HUES6 (cell line): ENCODE results near the gene TRIM24.
A peak's percentile ranks its signal among the peaks of the same experiment; 100 is the strongest.
"Not testable (repeated sequence)": the region's sequence is repeated elsewhere in the genome, so short reads cannot be mapped to it uniquely, and the experiment has no call there.

Experiments
- H3K27ac ChIP-seq: 2 replicates; pipeline ENCODE4 v1.7.0; 2013; ENCODE audit warnings: low read depth, mild to moderate bottlenecking, low read length, inconsistent platforms
- H3K27me3 ChIP-seq: 2 replicates; pipeline ENCODE4 v1.6.1; 2013; ENCODE audit warnings: low read length; ENCODE audit not compliant: control insufficient read depth, insufficient read depth
- H3K36me3 ChIP-seq: 2 replicates; pipeline ENCODE4 v1.6.1; 2013; ENCODE audit warnings: low read length; ENCODE audit not compliant: control insufficient read depth, insufficient read depth
- H3K4me1 ChIP-seq: 2 replicates; pipeline ENCODE4 v1.6.1; 2013; ENCODE audit warnings: low read length; ENCODE audit not compliant: control insufficient read depth, insufficient read depth
- H3K4me3 ChIP-seq: 2 replicates; pipeline ENCODE4 v1.5.1; 2013; ENCODE audit warnings: low read depth, low read length
- H3K9ac ChIP-seq: one replicate; pipeline ENCODE4 v1.6.1; 2013; ENCODE audit warnings: mild to moderate bottlenecking, low read length
- H3K9me3 ChIP-seq: 2 replicates; pipeline ENCODE4 v1.6.1; 2013; ENCODE audit warnings: low read depth, low read length; ENCODE audit not compliant: control insufficient read depth, insufficient read depth

The TRIM24 gene

GRCh38 chr7:138460176-138460648, at the start of gene TRIM24:
TRIM24 (plus strand) TSS chr7:138460259; CDS start chr7:138460549, 290 bp downstream.
- H3K9ac ChIP-seq, result peak within 1 kb of the TSS; percentile 86
- H3K27me3 ChIP-seq, result no peaks in the 10 kb centered on the region
- peaks cover 28% of the 10 kb centered on the region for H3K36me3 ChIP-seq
- peaks cover 20% of the 10 kb centered on the region for H3K4me1 ChIP-seq
- H3K27ac ChIP-seq, result peak within 1 kb of the TSS; percentile 83
- H3K9me3 ChIP-seq, result peaks cover 8% of the 10 kb centered on the region; the same call in 1 of the 2 replicates
- peak within 1 kb of the TSS; percentile 90 for H3K4me3 ChIP-seq

GRCh38 chr7:138412077-138412476, 48.0 kb upstream of the TRIM24 start:
- H3K27me3 ChIP-seq, H3K36me3 ChIP-seq, H3K4me3 ChIP-seq, H3K9me3 ChIP-seq, H3K9ac ChIP-seq, H3K27ac ChIP-seq, H3K4me1 ChIP-seq: not testable (repeated sequence)

- not testable (repeated sequence) for H3K9me3 ChIP-seq, H3K36me3 ChIP-seq, H3K4me1 ChIP-seq, H3K27ac ChIP-seq, H3K27me3 ChIP-seq, H3K4me3 ChIP-seq, H3K9ac ChIP-seq
Observed at GRCh38 chr7:138412921-138413320, 47.1 kb upstream of the TRIM24 start.

GRCh38 chr7:138417078-138417700, 42.9 kb upstream of the TRIM24 start:
- no peak overlapping the region for H3K9ac ChIP-seq
- no peaks in the 10 kb centered on the region for H3K27me3 ChIP-seq
- H3K4me1 ChIP-seq, result no peaks in the 10 kb centered on the region
- no peak overlapping the region for H3K27ac ChIP-seq
- H3K4me3 ChIP-seq, result no peak overlapping the region
- H3K9me3 ChIP-seq, result 0 out of 2 replicates have a peak, but pooled peaks cover 6% of the 10 kb centered on the region
- no peaks in the 10 kb centered on the region for H3K36me3 ChIP-seq

GRCh38 chr7:138417764-138418163, 42.3 kb upstream of the TRIM24 start:
- Histone ChIP-seq H3K27me3 (no peaks in the 10 kb centered on the region), H3K36me3 (no peaks in the 10 kb centered on the region), H3K9me3 (peaks cover 10% of the 10 kb centered on the region), H3K9ac (no peak overlapping the region), H3K4me3 (no peak overlapping the region), H3K27ac (no peak overlapping the region), H3K4me1 (no peaks in the 10 kb centered on the region)

- H3K36me3 ChIP-seq, H3K9ac ChIP-seq, H3K27me3 ChIP-seq, H3K27ac ChIP-seq, H3K4me3 ChIP-seq, H3K4me1 ChIP-seq: not testable (repeated sequence)
- peaks cover 14% of the 10 kb centered on the region for H3K9me3 ChIP-seq
Observed at GRCh38 chr7:138418403-138418802, 41.7 kb upstream of the TRIM24 start.

GRCh38 chr7:138425026-138425425, 35.0 kb upstream of the TRIM24 start:
- H3K4me3 ChIP-seq, result no peak overlapping the region
- H3K4me1 ChIP-seq, result no peaks in the 10 kb centered on the region
- H3K27me3 ChIP-seq, result no peaks in the 10 kb centered on the region
- H3K36me3 ChIP-seq, result no peaks in the 10 kb centered on the region; the same call in 1 of the 2 replicates
- no peak overlapping the region for H3K27ac ChIP-seq
- peaks cover 53% of the 10 kb centered on the region for H3K9me3 ChIP-seq
- H3K9ac ChIP-seq, result no peak overlapping the region

- Histone ChIP-seq H3K9ac (no peak overlapping the region), H3K9me3 (peaks cover 67% of the 10 kb centered on the region), H3K27me3 (no peaks in the 10 kb centered on the region), H3K36me3 (peaks cover 3% of the 10 kb centered on the region; the same call in 1 of the 2 replicates), H3K27ac (no peak overlapping the region), H3K4me3 (no peak overlapping the region), H3K4me1 (peaks cover 5% of the 10 kb centered on the region; the same call in 1 of the 2 replicates)
Observed at GRCh38 chr7:138429577-138430250, 30.3 kb upstream of the TRIM24 start.

- peaks cover 5% of the 10 kb centered on the region; the same call in 1 of the 2 replicates for H3K4me1 ChIP-seq
- H3K9ac ChIP-seq, result no peak overlapping the region
- H3K4me3 ChIP-seq, result peak overlapping the region; percentile 9; the same call in 1 of the 2 replicates
- peaks cover 3% of the 10 kb centered on the region; the same call in 1 of the 2 replicates for H3K36me3 ChIP-seq
- H3K9me3 ChIP-seq, result peaks cover 64% of the 10 kb centered on the region
- H3K27ac ChIP-seq, result no peak overlapping the region
- H3K27me3 ChIP-seq, result no peaks in the 10 kb centered on the region
Observed at GRCh38 chr7:138431517-138431916, 28.5 kb upstream of the TRIM24 start.

- Histone ChIP-seq H3K27ac (no peak overlapping the region), H3K27me3 (no peaks in the 10 kb centered on the region), H3K36me3 (peaks cover 3% of the 10 kb centered on the region; the same call in 1 of the 2 replicates), H3K4me3 (no peak overlapping the region), H3K4me1 (peaks cover 5% of the 10 kb centered on the region; the same call in 1 of the 2 replicates), H3K9me3 (peaks cover 54% of the 10 kb centered on the region), H3K9ac (no peak overlapping the region)
Observed at GRCh38 chr7:138433583-138434443, 26.2 kb upstream of the TRIM24 start.
